ENCODE results near the gene KAZALD1. TPM values are rescaled to one million over a fixed set of nuclear protein-coding genes. Genes with fewer than 3 reads are reported as not detected.

KAZALD1 gene
- total and polyA plus RNA-seq, 2 donors (not counting 1 experiment from before 2014, with no cell fraction given) = 0.34 to 0.37 TPM

DNA sequence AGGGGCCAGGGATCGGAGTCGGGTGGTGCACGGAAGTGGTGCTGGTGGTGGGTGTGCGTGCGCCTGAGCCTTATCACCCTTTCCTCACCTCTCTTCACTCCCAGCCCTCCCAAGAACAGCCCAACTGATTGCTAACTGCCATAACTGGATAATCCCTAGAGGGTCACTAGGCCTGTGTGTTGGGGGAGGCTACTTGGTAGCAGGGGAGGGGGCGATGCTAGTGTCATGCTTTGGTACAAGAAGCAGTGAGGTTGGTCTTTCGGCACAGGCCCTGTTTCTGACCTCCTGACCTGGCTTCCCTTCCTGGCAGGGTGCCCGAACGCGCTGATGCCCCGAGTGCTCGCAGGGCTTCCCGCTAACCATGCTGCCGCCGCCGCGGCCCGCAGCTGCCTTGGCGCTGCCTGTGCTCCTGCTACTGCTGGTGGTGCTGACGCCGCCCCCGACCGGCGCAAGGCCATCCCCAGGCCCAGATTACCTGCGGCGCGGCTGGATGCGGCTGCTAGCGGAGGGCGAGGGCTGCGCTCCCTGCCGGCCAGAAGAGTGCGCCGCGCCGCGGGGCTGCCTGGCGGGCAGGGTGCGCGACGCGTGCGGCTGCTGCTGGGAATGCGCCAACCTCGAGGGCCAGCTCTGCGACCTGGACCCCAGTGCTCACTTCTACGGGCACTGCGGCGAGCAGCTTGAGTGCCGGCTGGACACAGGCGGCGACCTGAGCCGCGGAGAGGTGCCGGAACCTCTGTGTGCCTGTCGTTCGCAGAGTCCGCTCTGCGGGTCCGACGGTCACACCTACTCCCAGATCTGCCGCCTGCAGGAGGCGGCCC, 652 bp downstream of the KAZALD1 start:
- peak overlapping the region; percentile 57 for H3K9ac ChIP-seq (ENCODE audit: low read length)
- Mint-ChIP-seq H3K27ac (peak overlapping the region; percentile 63), H3K4me1 (peaks cover 49% of the 10 kb centered on the region), H3K4me3 (peak overlapping the region; percentile 81), H3K9me3 (ENCODE audit: insufficient read depth) (no peaks in the 10 kb centered on the region), H3K27me3 (peaks cover 22% of the 10 kb centered on the region)
- ChIA-PET CTCF (interaction anchor here (0.9 to 16.1 kb wide), 10 partner anchors 9 to 80 kb away, joined by 3 to 306 read pairs (median 6); partner anchors contain the start of genes PDZD7 and SFXN3), POLR2A (interaction anchor here (0.6 to 3.8 kb wide), 4 partner anchors 20 to 711 kb away, joined by 3 to 20 read pairs (median 3); no protein-coding TSS in a partner anchor)
- H4K20me1 ChIP-seq (ENCODE audit: control insufficient read depth, insufficient read depth, low read length, poor library complexity, severe bottlenecking) = peaks cover 5% of the 10 kb centered on the region
- TF ChIP-seq EZH2 (IDR thresholded peaks at IDR 0.05; ENCODE audit: borderline replicate concordance, insufficient read depth, low read depth, low read length, poor library complexity, severe bottlenecking) = no peak
- TF ChIP-seq, protein P1, sequence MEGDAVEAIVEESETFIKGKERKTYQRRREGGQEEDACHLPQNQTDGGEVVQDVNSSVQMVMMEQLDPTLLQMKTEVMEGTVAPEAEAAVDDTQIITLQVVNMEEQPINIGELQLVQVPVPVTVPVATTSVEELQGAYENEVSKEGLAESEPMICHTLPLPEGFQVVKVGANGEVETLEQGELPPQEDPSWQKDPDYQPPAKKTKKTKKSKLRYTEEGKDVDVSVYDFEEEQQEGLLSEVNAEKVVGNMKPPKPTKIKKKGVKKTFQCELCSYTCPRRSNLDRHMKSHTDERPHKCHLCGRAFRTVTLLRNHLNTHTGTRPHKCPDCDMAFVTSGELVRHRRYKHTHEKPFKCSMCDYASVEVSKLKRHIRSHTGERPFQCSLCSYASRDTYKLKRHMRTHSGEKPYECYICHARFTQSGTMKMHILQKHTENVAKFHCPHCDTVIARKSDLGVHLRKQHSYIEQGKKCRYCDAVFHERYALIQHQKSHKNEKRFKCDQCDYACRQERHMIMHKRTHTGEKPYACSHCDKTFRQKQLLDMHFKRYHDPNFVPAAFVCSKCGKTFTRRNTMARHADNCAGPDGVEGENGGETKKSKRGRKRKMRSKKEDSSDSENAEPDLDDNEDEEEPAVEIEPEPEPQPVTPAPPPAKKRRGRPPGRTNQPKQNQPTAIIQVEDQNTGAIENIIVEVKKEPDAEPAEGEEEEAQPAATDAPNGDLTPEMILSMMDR (IDR thresholded peaks at IDR 0.05) = peak; percentile 74
- no peak overlapping the region for H3K27ac ChIP-seq (ENCODE audit: low read length in 2 of 2)
- peak overlapping the region in 4 of 5 experiments; percentile 9 to 47 (median 42) for H3K4me3 ChIP-seq (ENCODE audit: control extremely low read depth in 1 of 5, extremely low read depth in 1 of 5, insufficient read depth in 1 of 5, low read depth in 2 of 5, low read length in 4 of 5)
- intact Hi-C loops (cut with micrococcal nuclease) = loop anchor here (5.0 to 10.0 kb wide), 3 partner anchors 62 to 995 kb away; partner anchors contain the start of gene ARMH3
- H3K9me3 ChIP-seq (ENCODE audit: control extremely low read depth in 1 of 3, control insufficient read depth in 2 of 3, insufficient read depth in 1 of 3, low read length in 2 of 3) = peaks cover 0 to 10% (median 0%) of the 10 kb centered on the region in 3 donors
- peaks cover 48 to 57% of the 10 kb centered on the region in 2 donors for H3K4me1 ChIP-seq (ENCODE audit: control insufficient read depth in 2 of 2, insufficient read depth in 2 of 2, low read length in 2 of 2)
- ATAC-seq (ENCODE audit: low read depth) (peak; percentile 21), DNase-seq (peak; percentile 80)
- H3K4me2 ChIP-seq (replicated peaks; ENCODE audit: low read depth, low read length, poor library complexity, severe bottlenecking) = peak overlapping the region; percentile 72
- peaks cover 0 to 50% (median 19%) of the 10 kb centered on the region in 4 experiments for H3K27me3 ChIP-seq (replicated peaks in 1 of 4; ENCODE audit: control extremely low read depth in 1 of 4, control insufficient read depth in 3 of 4, insufficient read depth in 4 of 4, low read length in 3 of 4)
- H2AFZ ChIP-seq (ENCODE audit: insufficient read depth, low read depth, low read length, poor library complexity, severe bottlenecking) = peak overlapping the region; percentile 76
- H3K36me3 ChIP-seq (replicated peaks in 1 of 2; ENCODE audit: control extremely low read depth in 1 of 2, control insufficient read depth in 1 of 2, extremely low read depth in 1 of 2, insufficient read depth in 2 of 2, low read length in 1 of 2) = no peaks in the 10 kb centered on the region
- no peaks in the 10 kb centered on the region for H3K79me2 ChIP-seq (ENCODE audit: control insufficient read depth, insufficient read depth, low read length)
- WGBS (ENCODE audit: insufficient coverage) = 3% methylated on average over 58 of the region's 63 CpGs

Data from B cell (primary cell).